A549 (cell line): ENCODE results near the gene MTHFD2L.

Experiments used
- CEBPB ChIP-seq, 2 experiments: fragments of >200 bp in 1 of 2; sonication (Bioruptor Twin) in 1 of 2; formaldehyde crosslinking in 1 of 2; IDR thresholded peaks; 2 replicates each; pipeline ENCODE4 v1.6.1; 2012 to 2016
- CHD2 ChIP-seq: fragments of 150-350 bp; IDR thresholded peaks from 2 replicates; pipeline ENCODE4 v1.6.1; 2014; ENCODE audit warnings: low read length; ENCODE audit not compliant: partially characterized antibody
- CTCF ChIP-seq: fragments of >200 bp; sonication (Bioruptor Twin); formaldehyde crosslinking; IDR thresholded peaks from 3 replicates; pipeline ENCODE4 v1.5.1; 2016
- EP300 ChIP-seq, 2 experiments: fragments of >200 bp; sonication (Bioruptor Twin); formaldehyde crosslinking; IDR thresholded peaks; 2 replicates in 1 of 2; 3 replicates in 1 of 2; pipeline ENCODE4 v1.6.1; 2016 to 2017
- MYC ChIP-seq: IDR thresholded peaks from 2 replicates; pipeline ENCODE4 v1.6.1; 2012; ENCODE audit warnings: mild to moderate bottlenecking, inconsistent platforms, low read length, improper control_type of control experiment, borderline replicate concordance
- RAD21 ChIP-seq, 2 experiments: fragments of >200 bp in 1 of 2; sonication (Bioruptor Twin) in 1 of 2; formaldehyde crosslinking in 1 of 2; IDR thresholded peaks in 1 of 2; conservative IDR thresholded peaks in 1 of 2; 2 replicates in 1 of 2; 3 replicates in 1 of 2; pipeline ENCODE4 v1.6.1; 2012 to 2018; ENCODE audit warnings: inconsistent platforms in 1 of 2
- RARB ChIP-seq: fragments of 250-450 bp; sonication (Bioruptor Pico); IDR thresholded peaks from 2 replicates; pipeline ENCODE4 v1.8.0; 2021; ENCODE audit warnings: mild to moderate bottlenecking, moderate library complexity
- USF2 ChIP-seq: fragments of 450-650 bp; IDR thresholded peaks from 2 replicates; pipeline ENCODE4 v1.6.1; 2014; ENCODE audit warnings: antibody characterized with exemption

GRCh38 chr4:74339501-74339900 is 181.6 kb downstream of the MTHFD2L start:
- TF ChIP-seq MYC (no peak), EP300 (IDR thresholded peaks at IDR 0.05) (no peak), RARB (CRISPR knock-in tag) (no peak), CTCF (no peak), CHD2 (no peak), USF2 (no peak), CEBPB (IDR thresholded peaks at IDR 0.05) (no peak), RAD21 (conservative IDR thresholded peaks at IDR 0.05 in 1 of 2, IDR thresholded peaks at IDR 0.05 in 1 of 2) (no peak)
